GM19193 (cell line): Measurements from ENCODE around the gene PLA2G2F.

Source experiments
- POLR2A ChIP-seq: IDR thresholded peaks from 4 replicates; pipeline ENCODE4 v1.6.1; 2011; ENCODE audit not compliant: insufficient read depth, insufficient read length; ENCODE audit errors: extremely low read depth

The PLA2G2F gene

DNA sequence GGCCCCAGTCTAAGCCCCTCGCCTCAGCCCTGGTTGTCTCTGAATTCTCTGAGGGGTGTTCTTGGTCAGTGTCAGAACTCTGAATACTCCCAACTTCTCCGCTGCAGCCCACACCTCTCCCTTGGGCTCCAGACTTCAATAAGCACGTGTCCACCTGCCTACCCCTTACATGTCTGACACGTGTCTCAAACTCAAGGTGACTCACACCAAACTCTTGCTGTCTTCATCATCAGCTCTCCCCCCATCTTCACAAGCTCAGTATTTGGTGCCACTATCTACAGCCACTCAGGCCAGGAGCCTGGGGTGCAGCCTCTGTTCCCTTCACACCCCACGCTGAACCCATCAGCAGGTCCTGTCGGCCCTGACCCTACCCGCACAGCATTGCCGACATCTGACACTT, 28.0 kb downstream of the PLA2G2F start:
- TF ChIP-seq POLR2A = no peak

DNA sequence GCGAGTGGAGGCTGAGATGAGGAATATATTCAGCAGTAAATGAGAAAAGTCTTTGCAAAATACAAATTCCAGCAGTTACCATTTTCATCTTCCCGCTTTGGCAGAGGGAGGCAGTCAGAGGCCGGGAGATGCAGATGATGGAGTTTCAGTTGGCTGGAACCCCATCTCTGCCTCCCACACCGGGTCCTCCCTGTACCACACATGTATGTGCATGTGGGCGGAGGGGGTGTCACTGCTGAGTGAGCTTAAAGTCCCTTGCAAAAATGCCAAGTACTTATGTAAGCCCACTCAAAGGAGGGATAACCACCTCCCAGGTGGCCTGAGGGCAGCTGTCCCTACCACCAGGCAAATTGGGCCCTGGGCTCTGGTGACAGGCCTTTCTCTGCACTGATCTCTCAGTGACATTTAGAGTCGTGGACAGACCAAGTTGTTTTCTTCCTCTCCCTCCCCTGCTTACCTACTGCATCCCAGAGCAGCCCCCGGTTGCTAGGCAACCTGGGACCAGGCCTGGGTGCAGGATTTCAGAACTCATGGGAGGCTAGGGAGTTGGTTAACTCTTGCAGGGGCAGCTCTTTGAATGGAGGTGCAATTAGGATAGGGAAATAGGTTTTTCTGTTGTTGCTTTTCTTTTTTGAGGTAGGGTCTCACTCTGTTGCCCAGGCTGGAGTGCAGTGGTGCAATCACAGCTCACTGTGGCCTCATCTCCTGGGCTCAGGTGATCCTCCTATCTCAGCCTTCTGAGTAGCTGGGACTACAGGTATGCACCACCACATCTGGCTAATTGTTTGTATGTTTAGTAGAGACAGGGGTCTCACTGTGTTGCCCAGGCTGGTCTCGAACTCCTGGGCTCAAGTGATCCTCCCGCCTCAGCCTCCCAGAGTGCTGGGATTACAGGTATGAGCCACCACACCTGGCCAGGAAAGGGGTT, 29.7 kb downstream of the PLA2G2F start:
- no peak for TF ChIP-seq POLR2A

DNA sequence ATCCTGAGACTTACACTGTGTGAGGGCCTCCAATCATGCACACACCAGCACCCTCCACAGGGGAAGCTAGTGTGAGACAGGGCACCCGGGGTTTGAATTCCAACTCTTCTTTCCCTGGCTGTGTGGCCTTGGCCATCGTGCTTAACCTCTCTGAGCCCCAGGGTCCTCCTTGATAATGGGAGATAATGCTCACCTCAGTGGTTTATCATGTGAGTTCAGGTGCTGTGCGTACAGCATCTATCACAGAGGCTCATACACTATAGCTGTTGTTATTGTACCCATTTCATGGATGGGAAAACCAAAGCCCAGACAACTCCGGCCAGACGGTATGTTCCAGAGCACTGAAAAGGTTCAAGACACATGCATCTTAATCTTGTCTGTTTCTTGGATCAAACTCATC, 30.8 kb downstream of the PLA2G2F start:
- TF ChIP-seq POLR2A = no peak

DNA sequence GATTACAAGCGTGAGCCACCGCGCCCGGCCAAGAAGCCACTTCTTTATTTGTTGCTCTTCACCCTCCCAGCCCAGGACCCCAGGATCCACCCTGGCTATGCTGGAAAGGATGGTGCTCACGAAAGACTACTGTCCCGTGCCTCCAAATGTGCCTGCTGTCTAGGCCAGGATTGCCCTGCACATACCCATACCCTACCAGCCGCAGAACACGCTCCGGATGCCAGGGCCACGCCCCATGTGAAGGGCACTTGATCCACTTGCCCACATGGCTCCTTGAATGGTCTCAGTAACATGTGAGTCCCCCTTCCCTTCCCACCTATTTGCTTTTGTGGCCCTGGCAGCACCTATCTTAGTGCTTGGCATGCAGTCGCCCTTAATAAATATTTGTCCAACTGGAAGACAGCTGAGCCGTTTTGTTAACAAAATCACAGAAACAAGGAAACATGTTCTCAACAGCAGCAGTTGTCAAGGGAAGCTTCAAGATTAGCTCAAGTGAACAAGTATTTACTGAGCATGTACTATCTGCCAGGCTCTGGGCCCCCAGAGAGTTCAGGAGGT, 33.0 kb downstream of the PLA2G2F start:
- TF ChIP-seq POLR2A = no peak

DNA sequence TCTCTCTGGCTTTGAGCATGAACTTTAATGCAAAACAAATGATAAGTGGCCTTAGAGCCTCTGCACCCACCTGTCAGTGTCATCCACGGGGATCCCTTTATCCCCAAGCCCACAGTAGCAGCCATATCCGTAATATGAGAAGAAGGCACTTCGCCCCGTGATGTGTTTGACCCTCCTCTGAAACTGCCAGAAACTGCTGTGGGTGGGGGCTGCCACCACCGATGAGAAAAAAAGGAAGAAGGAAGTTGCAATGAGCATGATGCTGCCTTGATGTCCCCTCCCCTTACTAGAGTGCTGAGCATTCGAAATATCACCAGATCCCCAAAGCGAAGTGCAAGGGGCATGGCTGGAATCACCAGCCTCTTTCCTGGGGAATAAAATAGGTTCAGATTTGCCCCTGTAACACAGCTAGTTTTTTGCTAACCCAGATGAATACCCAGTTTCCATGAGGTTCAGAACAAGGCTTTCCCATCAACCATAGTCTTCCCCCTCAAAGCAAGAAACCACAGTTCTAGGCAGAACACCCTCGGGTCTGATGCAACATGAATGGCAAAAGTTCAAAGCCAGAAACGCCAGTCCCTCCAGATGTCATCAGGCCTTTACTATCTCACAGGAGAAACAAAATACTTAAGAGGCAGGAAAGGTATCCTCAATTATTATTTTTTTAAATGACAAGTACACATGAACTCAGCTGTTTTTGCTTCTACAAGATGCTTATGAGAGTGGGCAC, 36.0 kb downstream of the PLA2G2F start:
- no peak for TF ChIP-seq POLR2A

DNA sequence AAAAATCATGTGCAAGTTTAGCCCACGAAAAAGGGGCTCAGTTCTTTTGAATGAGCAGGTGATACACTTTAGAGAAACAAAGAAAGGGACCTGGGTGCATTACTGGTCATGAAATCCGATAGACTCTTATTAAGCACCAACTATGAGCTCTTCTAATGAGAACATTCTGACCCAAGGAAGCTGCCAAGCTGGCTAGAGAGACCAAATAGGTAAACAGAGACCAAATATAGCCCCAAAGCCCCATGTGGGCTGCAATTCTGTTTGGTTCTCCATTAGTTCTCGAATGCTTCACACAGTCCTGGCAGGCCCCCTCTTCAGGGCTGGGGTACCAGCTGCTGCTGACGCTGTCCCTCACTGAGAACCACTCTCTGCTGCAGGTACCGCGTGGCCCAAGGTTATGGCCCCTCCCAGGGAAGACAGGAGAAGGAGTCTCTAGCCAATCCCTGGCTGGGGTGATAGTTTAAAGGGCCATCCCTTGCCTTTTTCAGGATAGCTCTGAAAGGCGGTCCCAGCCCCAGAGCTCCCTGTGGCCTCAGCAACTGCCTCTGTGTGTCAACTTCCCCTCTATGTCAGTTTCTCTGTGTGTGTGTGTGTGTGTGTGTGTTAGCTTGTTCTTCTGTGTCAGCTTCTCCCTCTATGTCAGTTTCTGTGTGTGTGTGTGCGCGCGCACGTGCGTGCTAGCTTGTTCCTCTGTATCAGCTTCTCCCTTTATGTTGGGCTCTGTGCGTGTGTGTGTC, 39.7 kb downstream of the PLA2G2F start:
- no peak for TF ChIP-seq POLR2A

DNA sequence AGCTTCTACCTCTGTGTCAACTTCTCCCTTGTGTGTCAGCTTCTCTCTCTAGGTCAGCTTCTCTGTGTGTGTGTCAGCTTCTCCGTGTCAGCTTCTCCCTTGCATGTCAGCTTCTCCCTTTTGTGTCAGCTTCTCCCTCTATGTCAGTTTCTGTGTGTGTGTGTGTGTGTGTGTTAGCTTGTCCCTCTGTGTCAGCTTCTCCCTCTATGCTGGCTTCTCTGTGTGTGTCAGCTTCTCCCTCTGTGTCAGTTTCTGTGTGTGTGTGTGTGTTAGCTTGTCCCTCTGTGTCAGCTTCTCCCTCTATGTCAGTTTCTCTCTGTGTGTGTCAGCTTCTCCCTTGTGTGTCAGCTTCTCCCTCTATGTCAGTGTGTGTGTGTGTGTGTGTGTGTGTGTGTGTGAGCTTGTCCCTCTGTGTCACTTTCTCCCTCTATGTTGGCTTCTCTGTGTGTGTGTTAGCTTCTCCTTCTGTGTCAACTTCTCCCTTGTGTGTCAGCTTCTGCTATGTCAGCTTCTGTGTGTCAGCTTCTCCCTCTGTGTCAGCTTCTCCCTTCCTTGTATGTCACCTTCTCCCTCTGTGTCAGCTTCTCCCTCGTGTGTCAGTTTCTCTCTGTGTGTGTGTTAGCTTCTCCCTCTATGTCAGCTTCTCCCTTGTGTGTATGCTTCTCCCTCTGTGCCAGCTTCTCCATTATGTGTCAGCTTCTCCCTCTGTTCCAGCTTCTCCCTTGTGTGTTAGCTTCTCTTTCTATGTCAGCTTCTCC, 40.4 kb downstream of the PLA2G2F start:
- no peak for TF ChIP-seq POLR2A

DNA sequence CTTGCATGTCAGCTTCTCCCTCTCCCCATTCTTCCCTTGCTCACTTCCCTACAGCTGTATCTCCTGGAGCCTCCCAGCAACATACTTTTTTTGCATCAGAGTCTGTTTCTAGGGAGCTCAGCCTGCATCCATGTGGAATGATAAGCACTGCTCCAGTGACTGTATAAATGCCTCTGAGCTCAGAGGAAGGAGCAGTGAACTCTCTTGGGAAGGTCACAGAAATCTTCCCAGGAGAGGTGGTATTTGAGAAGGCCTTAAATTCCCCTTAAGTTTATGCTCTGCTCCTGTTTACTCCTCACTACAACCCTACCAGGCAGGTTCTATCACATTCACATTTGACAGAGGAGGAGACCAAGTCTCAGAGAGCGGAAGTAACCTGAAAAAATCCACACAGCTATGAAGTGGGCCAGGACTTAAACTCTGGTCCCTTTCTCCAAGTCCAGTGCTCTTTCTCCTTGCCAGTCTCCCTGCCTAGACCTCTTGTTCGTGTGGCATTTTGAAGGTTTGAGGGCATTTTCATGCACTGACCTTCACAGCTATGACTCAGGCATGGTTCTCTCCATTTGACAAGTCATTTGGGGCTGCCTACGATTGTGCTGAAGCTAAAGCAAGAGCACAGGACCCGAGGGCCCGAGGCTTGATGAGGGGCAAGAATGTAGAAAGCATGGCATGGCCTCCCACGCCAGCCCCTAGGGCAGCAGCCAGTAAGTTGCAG, 41.2 kb downstream of the PLA2G2F start:
- no peak for TF ChIP-seq POLR2A

DNA sequence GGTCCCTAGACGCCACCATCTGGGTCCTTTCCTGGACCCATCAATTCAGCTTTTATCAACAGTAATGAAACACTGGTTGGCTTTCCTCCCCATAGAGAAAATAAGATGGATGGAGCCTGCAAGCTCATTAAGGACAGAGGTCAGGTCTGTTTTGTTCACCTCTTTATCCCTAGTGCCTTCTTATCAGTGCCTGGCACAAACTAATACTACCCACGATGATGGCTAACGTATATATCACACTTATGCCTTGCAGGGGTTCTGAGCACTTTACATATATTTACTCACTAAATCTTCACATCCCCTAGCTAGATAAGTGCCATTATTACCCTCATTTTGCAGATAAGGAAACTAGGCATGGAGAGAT, 41.7 kb downstream of the PLA2G2F start:
- no peak for TF ChIP-seq POLR2A

DNA sequence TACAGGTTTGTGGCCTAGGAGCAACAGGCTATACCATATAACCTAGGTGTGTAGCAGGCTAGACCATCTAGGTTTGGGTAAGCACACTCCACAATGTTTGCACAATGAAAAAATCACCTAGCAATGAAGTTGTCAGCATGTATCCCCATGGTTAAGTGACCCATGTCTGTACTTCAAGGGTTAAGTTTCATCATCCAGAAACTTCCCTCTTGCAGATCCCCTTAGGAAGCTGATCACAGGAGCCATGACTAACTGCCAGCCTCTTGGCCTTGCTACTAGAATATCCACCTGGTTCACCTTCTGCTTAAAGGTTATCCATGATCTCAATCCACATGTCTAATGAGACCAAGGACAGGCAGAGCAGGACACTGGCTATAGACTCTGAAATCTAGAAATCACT, 43.3 kb downstream of the PLA2G2F start:
- TF ChIP-seq POLR2A = no peak

DNA sequence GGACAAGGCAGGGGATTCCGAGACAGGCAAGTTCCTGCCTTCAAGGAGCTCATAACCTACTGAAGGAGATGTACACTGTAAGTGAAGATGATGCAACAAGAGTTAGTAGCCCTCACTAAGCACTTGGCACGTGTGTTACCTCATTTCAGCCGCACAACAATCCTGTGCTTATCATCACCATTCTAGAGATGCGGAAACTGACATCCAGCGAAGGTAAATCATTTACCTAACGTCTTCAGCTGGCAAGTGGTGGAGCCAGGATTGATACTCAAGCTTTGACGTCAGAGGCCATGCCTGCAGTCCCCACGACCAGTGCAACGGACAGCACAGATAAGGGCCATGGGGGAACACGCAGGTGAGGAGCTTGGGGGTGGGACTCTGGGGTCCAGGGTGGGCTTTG, 43.9 kb downstream of the PLA2G2F start:
- TF ChIP-seq POLR2A = no peak

DNA sequence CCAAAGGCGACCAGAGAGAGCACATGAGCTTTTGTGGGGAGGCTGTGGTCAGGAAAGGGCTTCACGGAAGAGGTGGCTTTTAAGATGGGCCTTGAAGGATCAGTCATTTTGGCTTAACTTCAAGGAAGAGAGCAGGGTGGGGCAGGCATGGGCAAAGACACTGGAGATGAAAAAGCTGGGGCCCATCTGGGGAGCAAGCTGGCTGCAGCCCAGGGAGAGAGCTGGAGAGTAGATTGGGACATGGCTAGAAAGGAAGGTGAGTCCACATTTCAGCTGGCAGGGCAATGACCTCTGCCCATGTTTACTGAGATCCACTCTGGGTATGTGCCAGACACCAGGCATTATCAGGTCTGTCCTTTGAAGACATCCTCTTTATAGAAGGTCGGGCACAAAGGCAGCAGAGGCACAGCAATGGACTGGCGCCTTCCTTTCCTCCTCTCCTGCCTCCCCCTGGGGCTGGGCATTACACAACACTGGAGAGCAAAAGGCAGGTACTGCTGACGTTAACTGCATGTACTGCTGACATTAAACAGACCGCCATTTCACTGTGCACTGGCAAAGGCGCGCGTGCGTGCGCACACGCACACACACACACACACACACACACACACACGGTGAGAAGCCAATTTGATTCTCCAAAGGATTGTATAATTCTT, 44.6 kb downstream of the PLA2G2F start:
- TF ChIP-seq POLR2A = no peak

DNA sequence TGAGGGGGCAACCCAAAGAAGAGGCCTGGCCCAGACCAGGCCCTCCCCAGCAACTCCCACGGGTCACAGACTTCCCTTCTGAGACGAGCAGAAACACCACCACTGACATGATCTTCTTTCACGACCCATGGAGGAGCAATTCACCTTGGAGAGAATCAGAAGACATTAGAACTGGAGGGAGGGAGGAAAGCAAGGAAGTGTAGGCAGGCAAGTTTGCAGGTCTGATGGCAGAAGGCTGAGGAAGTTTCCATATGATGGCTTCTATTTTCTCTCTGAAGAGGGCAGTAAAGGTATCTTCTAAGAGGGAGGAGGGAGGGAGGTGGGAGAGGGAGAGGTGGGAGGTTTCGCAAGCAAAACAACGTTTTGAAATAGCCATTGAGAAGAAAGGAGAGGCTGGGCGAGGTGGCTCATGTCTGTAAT, 45.4 kb downstream of the PLA2G2F start:
- TF ChIP-seq POLR2A = no peak
